NCI-H460 (cell line): ENCODE measurements around the gene UBE2Q2. TPM values are rescaled to one million over a fixed set of nuclear protein-coding genes. Genes with fewer than 3 reads are reported as not detected.

Source experiments
- DNase-seq: peaks from one replicate; pipeline ENCODE4 v3.0.0-alpha.2; 2016; ENCODE audit warnings: low read depth; ENCODE audit errors: extremely low read depth
- small RNA-seq, 2 experiments: library from RNA; depleted of rRNA; stranded (forward); fragments of <200 nt; gene quantifications; one replicate each; pipeline ENCODE3, GENCODE V24; 2014
- total RNA-seq: library from RNA; depleted of rRNA; stranded (reverse); fragments of >200 nt; shearing (Covaris generic); gene quantifications from 2 replicates; pipeline ENCODE4 v1.2.3, GENCODE V29; 2014; rRNA removed

UBE2Q2 gene
- total RNA-seq, 1 experiment from 2014 or later: 25.4 TPM

- DNase-seq: no peak
Observed at GRCh38 chr15:75921732-75922703, 78.8 kb downstream of the UBE2Q2 start.

DNA sequence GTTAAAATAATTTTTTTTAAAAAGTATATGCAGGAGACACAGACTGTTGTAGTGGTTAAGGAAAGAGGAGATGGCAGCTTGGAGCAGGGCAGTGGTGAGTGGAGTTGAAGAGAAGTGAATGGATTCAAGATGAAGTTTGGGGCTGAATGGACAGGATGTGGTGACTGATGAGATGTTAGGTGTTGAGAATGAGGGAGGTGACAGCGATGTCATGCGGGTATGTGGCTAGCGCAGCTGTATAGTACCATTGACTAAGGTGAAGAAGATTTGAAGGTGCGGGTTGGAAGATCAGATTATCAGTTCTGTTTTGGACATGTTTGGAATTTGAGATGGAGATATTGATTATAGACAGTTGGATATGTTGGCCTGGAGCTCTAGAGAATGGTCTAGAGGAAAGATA lies 80.5 kb downstream of the UBE2Q2 start:
- DNase-seq: no peak

GRCh38 chr15:75924576-75924975 lies 81.3 kb downstream of the UBE2Q2 start:
- no peak for DNase-seq

GRCh38 chr15:75925440-75925839 lies 82.2 kb downstream of the UBE2Q2 start:
- no peak for DNase-seq

DNA sequence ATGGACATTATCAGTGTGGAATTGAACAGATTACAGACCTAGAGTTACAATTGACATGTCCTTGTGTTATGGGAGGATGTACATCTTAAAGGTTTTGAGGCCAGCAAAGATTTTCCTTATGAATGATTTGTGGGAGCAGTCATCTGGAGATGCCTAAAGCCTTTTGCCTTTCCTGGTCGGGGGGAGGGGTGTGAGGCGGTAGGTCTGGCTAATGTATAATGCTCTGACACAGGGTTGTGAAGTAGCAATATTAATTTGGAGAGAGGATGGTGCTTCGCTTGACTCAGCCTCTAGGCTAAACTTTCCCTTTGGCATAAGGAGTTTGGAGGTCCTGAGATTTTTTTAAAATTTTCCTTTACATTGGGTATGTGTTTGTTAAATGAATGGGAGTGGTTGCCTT lies 83.7 kb downstream of the UBE2Q2 start:
- DNase-seq: no peak

DNA sequence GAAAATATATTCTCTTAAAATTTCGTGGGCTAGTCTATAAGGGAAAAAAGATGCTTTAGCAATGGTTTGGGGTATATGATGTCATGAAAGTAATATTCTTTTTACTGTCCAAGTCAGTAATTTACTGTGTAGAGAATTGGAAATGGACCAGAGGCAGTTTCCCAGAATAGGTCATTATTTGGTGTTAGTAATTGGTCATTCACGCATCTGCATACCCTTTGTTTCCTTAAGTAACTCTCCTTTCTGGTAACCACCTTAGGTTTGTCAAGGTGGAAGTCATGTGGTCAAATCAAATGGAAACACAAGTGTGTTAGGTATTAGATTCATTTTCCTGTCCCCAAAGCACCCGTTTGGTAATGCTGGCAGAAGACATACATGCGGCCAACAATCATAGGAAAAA lies 84.4 kb downstream of the UBE2Q2 start:
- DNase-seq: no peak

DNA sequence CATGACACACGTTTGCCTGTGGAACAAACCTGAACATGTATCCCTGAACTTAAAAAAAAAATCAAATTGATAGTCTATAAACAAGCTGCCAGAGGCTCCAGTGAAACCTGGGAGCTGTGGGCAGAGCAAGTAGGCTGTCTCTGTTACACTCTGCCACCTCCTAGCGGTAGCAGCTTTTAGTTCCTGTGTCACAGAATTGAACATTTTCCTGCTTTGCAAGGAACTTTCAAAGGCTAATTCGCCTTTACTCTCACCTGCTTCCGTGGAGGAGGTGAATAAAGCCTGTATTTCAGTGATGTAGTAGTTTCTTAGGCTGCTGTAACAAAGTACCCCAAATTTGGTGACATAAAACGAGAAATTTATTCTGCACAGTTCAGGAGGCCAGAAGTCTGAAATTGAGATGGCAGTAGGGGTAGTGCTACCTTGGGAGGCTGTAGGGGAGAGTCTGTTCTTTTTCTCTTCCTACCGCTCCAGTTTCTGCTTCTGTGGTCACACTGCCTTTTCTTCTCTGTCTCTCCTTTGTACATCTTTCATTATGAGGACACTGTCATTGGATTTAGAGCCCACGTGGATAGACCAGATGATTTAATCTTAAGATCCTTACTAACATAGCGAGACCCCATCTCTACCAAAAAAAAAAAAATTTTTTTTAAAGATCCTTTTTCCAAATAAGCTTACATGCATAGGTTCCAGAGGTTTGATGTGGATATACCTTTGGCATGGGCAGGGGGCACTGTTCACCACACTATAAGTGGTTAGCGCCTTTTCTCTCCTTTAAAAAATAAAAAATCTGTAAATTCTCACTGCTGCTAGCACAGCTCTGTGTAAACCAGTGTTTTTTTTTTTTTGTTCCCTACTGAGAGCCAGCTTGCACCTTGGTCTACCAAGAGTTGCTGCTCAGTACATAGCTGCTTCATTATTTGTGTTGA lies 85.7 kb downstream of the UBE2Q2 start:
- DNase-seq: peak; percentile 28

DNA sequence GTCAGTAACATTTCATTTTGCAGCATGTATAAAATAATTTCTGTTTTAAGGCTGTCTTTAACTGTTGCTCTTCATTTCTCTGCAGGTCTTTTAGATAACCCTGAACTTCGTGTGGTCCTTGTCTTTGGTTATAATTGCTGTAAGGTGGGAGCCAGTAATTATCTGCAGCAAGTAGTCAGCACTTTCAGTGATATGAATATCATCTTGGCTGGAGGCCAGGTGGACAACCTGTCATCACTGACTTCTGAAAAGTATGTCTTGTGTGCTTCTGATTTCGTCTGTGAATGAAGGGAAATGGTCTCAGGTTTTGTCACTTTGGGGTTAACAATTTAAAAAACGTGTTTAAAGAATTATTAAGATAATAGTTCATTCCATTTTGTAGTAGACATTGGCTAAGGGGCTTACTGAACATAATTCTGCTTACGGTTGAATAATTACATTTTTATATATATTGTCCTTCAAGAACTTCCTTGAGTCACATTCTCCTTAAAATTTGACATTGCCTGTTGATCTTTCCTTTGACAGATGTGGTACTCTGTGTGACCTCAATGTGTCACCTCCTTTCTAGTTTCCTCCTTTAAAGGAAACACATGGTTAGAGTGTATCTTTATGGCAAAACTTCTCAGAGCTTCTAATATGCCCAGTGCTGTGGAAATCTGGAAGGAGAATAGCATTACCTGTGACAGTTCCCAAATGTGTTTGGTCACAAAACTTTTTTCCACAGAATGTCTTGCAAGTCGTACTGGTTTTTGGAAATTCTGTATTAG lies 86.7 kb downstream of the UBE2Q2 start:
- no peak for DNase-seq

DNA sequence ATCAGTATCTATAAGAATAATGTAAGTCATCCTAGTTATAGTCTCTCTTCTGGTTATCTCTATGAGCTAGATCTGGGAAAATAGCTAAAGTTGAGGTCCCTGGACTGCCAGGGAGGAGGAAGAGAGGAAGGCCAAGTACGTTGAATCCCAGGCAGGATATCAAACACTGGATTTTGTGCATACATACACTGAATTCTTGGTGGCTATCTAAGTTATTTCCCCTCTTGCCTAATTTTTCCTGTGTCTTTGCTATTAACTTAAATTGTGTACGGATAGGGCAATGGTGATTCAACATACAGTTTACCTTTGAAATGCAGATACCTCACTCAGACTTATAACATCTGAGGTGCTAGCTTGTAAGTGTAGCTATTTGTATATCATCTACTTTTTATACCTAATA lies 87.6 kb downstream of the UBE2Q2 start:
- no peak for DNase-seq

GRCh38 chr15:75942464-75942863 lies 99.2 kb downstream of the UBE2Q2 start:
- no peak for DNase-seq

- DNase-seq: no peak
Observed at GRCh38 chr15:75943246-75943645, 100.0 kb downstream of the UBE2Q2 start.

GRCh38 chr15:75943713-75944215 lies 100.5 kb downstream of the UBE2Q2 start:
- no peak for DNase-seq

- DNase-seq: no peak
Observed at GRCh38 chr15:75945953-75946352, 102.7 kb downstream of the UBE2Q2 start.

DNA sequence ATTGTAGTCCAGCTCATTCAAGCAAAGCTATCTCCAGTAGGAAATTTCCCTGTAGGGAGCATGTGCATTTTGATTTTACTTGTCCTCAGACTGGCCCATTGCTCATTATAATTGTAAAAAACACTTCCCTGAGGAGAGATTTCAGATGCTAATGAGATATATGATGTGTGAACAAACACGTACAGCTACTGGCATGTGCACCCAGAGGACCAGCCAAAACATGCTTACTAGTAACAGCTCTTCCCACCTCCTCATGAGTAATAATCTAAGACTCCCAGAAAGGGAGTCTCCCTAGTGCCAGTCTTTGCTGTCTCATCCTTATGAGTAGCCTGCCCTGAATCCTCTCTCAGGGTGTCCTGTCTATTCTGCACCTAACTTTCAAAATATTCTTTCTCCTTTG lies 103.8 kb downstream of the UBE2Q2 start:
- no peak for DNase-seq

DNA sequence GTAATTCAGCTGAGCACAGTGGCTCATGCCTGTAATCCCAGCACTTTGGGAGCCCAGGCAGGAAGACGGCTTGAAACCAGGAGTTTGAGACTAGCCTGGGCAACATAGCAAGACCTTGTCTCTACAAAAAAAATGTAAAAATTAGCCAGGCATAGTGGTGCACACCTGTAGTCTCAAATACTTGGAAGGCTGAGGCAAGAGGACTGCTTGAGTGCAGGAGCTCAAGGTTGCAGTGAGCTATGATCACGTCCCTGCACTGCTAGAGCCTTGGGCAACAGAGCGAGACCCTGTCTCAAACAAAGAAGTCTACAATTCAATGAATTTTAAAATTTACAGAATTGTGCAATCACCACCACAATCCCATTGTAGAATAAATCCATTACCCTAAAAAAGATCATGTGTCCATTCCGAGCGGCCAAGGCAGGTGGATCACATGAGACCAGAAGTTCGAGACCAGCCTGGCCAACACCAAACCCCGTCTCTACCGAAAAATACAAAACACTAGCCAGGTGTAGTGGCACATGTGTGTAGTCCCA lies 105.6 kb downstream of the UBE2Q2 start:
- no peak for DNase-seq

Small RNA genes within 50 kb of the gene (small RNA-seq; reads per million reads assigned to genes)
- 0 reads per million in 2 experiments for gene RN7SL510P

Other genes starting within 250 kb of the UBE2Q2 start
- gene SNUPN, start 217.7 kb upstream of the UBE2Q2 start, total RNA-seq: 24.0 and 24.1 TPM in 2 replicates
- gene IMP3, start 203.2 kb upstream of the UBE2Q2 start, total RNA-seq: 59.8 and 68.6 TPM in 2 replicates
- 8.2 and 10.0 TPM in 2 replicates for gene SNX33, start 195.5 kb upstream of the UBE2Q2 start, total RNA-seq
- gene CSPG4, start 130.6 kb upstream of the UBE2Q2 start, total RNA-seq: 0.10 and 0.20 TPM in 2 replicates
- 85.3 and 107 TPM in 2 replicates for gene FBXO22, start 60.4 kb downstream of the UBE2Q2 start, total RNA-seq
- gene NRG4, start 169.0 kb downstream of the UBE2Q2 start, total RNA-seq: 18.5 and 19.5 TPM in 2 replicates
- not detected in 2 replicates for gene TMEM266, start 216.5 kb downstream of the UBE2Q2 start, total RNA-seq